Liver (tissue), 9 donors: ENCODE data around the gene THY1. TPM values are rescaled to one million over a fixed set of nuclear protein-coding genes. Genes with fewer than 3 reads are reported as not detected.

Experiments
- DNase-seq: peaks from one replicate; pipeline ENCODE4 v3.0.0-alpha.2; 2017; ENCODE audit warnings: low spot score
- H3K27ac ChIP-seq, 2 donors: one replicate each; pipeline ENCODE4 v1.7.0; 2013; ENCODE audit warnings: inconsistent platforms in 2 of 2, low read length in 2 of 2, control low read depth in 1 of 2, low read depth in 1 of 2, mild to moderate bottlenecking in 1 of 2
- H3K27me3 ChIP-seq, 4 donors: one replicate each; pipeline versions ENCODE4 v1.6.1 to v1.7.0; 2013; ENCODE audit warnings: low read length in 3 of 4, inconsistent platforms in 1 of 4, mild to moderate bottlenecking in 1 of 4, moderate library complexity in 1 of 4; ENCODE audit not compliant: control insufficient read depth in 4 of 4, insufficient read depth in 4 of 4
- H3K36me3 ChIP-seq, 4 donors: one replicate each; pipeline versions ENCODE4 v1.6.1 to v1.7.0; 2013; ENCODE audit warnings: low read length in 3 of 4, mild to moderate bottlenecking in 3 of 4, low read depth in 1 of 4, moderate library complexity in 1 of 4; ENCODE audit not compliant: control insufficient read depth in 4 of 4, insufficient read depth in 3 of 4
- H3K4me1 ChIP-seq, 4 donors: one replicate each; pipeline versions ENCODE4 v1.6.1 to v1.7.0; 2013; ENCODE audit warnings: low read length in 3 of 4, mild to moderate bottlenecking in 3 of 4, moderate library complexity in 1 of 4; ENCODE audit not compliant: control insufficient read depth in 4 of 4, insufficient read depth in 4 of 4
- H3K4me3 ChIP-seq, 3 donors: one replicate each; pipeline versions ENCODE4 v1.6.1 to v1.7.0; 2013; ENCODE audit warnings: low read length in 3 of 3, control low read depth in 1 of 3, low read depth in 1 of 3, mild to moderate bottlenecking in 1 of 3
- H3K9ac ChIP-seq, 2 donors: one replicate each; pipeline ENCODE4 v1.7.0; 2013; ENCODE audit warnings: low read length in 2 of 2, mild to moderate bottlenecking in 2 of 2, moderate library complexity in 2 of 2, control low read depth in 1 of 2, low read depth in 1 of 2
- H3K9me3 ChIP-seq, 4 donors: one replicate each; pipeline versions ENCODE4 v1.6.1 to v1.7.0; 2013; ENCODE audit warnings: low read length in 3 of 4; ENCODE audit not compliant: control insufficient read depth in 4 of 4
- CTCF ChIP-seq: fragments of 150-350 bp; IDR thresholded peaks from 2 replicates; pipeline ENCODE4 v1.5.1; 2017; ENCODE audit warnings: improper control_type of control experiment, low read depth, low read length; ENCODE audit not compliant: missing input control
- FOXA2 ChIP-seq: IDR thresholded peaks from 2 replicates; pipeline ENCODE4 v1.6.1; 2016; ENCODE audit warnings: antibody characterized with exemption
- HNF4A ChIP-seq, 2 donors: conservative IDR thresholded peaks; 2 replicates each; pipeline ENCODE4 v1.6.1; 2016; ENCODE audit warnings: antibody characterized with exemption in 2 of 2, mild to moderate bottlenecking in 2 of 2
- HNF4G ChIP-seq: IDR thresholded peaks from 2 replicates; pipeline ENCODE4 v1.6.1; 2016; ENCODE audit warnings: antibody characterized with exemption
- JUND ChIP-seq, 2 donors: IDR thresholded peaks; 2 replicates each; pipeline ENCODE4 v1.6.1; 2016; ENCODE audit warnings: antibody characterized with exemption in 2 of 2
- NR2F2 ChIP-seq: IDR thresholded peaks from 2 replicates; pipeline ENCODE4 v1.6.1; 2016; ENCODE audit warnings: antibody characterized with exemption
- RXRA ChIP-seq, 2 donors: IDR thresholded peaks; 2 replicates each; pipeline ENCODE4 v1.6.1; 2017 to 2018; ENCODE audit warnings: antibody characterized with exemption in 2 of 2, mild to moderate bottlenecking in 1 of 2
- SP1 ChIP-seq: IDR thresholded peaks from 2 replicates; pipeline ENCODE4 v1.6.1; 2018; ENCODE audit warnings: antibody characterized with exemption, mild to moderate bottlenecking
- TAF1 ChIP-seq: conservative IDR thresholded peaks from 2 replicates; pipeline ENCODE4 v1.6.1; 2016; ENCODE audit warnings: antibody characterized with exemption, mild to moderate bottlenecking
- YY1 ChIP-seq: IDR thresholded peaks from 2 replicates; pipeline ENCODE4 v1.6.1; 2016; ENCODE audit warnings: antibody characterized with exemption, mild to moderate bottlenecking
- ZBTB33 ChIP-seq: IDR thresholded peaks from 2 replicates; pipeline ENCODE4 v1.6.1; 2016; ENCODE audit warnings: antibody characterized with exemption
- WGBS: extraction: QIAGEN DNeasy Blood & Tissue Kit; methylation state at CpG from one replicate; pipeline ENCODE4 v1.1.7; 2013; 5-methylcytosine and 5-hydroxymethylcytosine counted together
- polyA plus RNA-seq, 2 donors: library from polyadenylated mRNA; stranded (reverse) in 1 of 2; unstranded in 1 of 2; fragments of 200-250 nt in 1 of 2; fragments of >200 nt in 1 of 2; fragmentation: Nextera tagmentation in 1 of 2; extraction: Ambion mirVana in 1 of 2; gene quantifications; one replicate each; pipeline versions ENCODE4 v1.2.1 to v1.2.3, GENCODE V29; 2013 to 2015
- total RNA-seq, 2 donors: library from RNA; depleted of rRNA; stranded (reverse); fragments of >200 nt; gene quantifications; one replicate each; pipeline ENCODE4 v1.2.3, GENCODE V29; 2014
- TF ChIP-seq, protein P1 (sequence below): IDR thresholded peaks from 2 replicates; pipeline ENCODE4 v1.6.1; 2016; ENCODE audit warnings: antibody characterized with exemption
- TF ChIP-seq, protein P2 (sequence below): IDR thresholded peaks from 2 replicates; pipeline ENCODE4 v1.6.1; 2016; ENCODE audit warnings: antibody characterized with exemption
- donor health status: healthy.
- donor health status: healthy.
- donor health status: healthy.
- donor health status: healthy.
- donor health status: healthy.

Gene THY1
- total and polyA plus RNA-seq, 4 donors: 0.51 to 5.1 (median 1.1) TPM

GRCh38 chr11:119421351-119421750, 1.6 kb downstream of the THY1 start (continued):
- TF ChIP-seq ZBTB33: no peak
- TF ChIP-seq CTCF: no peak

DNA sequence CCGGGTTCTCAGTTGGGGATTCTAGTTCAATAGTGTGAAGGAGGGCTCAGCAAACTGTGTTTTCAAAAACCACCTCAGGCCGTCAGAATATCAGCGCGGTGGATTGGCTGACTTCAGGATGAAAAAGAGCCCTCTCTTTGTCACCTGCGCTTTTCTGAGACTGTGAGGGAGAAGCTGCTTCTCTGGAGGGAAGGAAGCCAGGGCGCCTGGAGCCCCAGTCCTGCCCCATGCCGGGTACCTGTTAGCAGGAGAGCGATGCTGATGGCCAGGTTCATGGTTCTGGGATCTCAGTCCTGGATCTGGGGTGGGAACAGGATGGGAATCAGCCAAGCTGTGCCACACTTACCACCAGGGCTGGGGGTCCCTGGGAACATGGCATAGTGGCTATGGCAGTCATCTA, 2.3 kb downstream of the THY1 start:
- Histone ChIP-seq H3K4me1 (peaks cover 0 to 4% (median under 1%) of the 10 kb centered on the region in 4 donors), H3K27me3 (peaks cover 0 to 6% (median 1%) of the 10 kb centered on the region in 4 donors), H3K36me3 (no peaks in the 10 kb centered on the region), H3K4me3 (no peak overlapping the region), H3K9me3 (no peaks in the 10 kb centered on the region), H3K27ac (no peak overlapping the region), H3K9ac (no peak overlapping the region)
- 87% methylated on average over 8 of the region's 8 CpGs for WGBS
- DNase-seq: no peak
- TF ChIP-seq, protein P1, sequence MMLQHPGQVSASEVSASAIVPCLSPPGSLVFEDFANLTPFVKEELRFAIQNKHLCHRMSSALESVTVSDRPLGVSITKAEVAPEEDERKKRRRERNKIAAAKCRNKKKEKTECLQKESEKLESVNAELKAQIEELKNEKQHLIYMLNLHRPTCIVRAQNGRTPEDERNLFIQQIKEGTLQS: no peak
- TF ChIP-seq SP1: no peak
- TF ChIP-seq FOXA2: no peak
- no peak for TF ChIP-seq ZBTB33
- TF ChIP-seq HNF4G: no peak
- no peak for TF ChIP-seq YY1
- TF ChIP-seq NR2F2: no peak

GRCh38 chr11:119419834-119420492, 3.0 kb downstream of the THY1 start:
- no peak for DNase-seq
- H3K27ac ChIP-seq: no peak overlapping the region
- H3K27me3 ChIP-seq: peaks cover 0 to 6% (median 1%) of the 10 kb centered on the region in 4 donors
- H3K9ac ChIP-seq: no peak overlapping the region
- no peak overlapping the region for H3K4me3 ChIP-seq
- H3K4me1 ChIP-seq: peaks cover 0 to 4% (median under 1%) of the 10 kb centered on the region in 4 donors
- H3K9me3 ChIP-seq: no peaks in the 10 kb centered on the region
- 86% methylated on average over 18 of the region's 18 CpGs for WGBS
- H3K36me3 ChIP-seq: no peaks in the 10 kb centered on the region
- no peak for TF ChIP-seq NR2F2
- no peak for TF ChIP-seq ZBTB33
- no peak for TF ChIP-seq JUND (IDR thresholded peaks at IDR 0.05)
- TF ChIP-seq YY1: no peak
- TF ChIP-seq RXRA (IDR thresholded peaks at IDR 0.05): no peak
- TF ChIP-seq, protein P2, sequence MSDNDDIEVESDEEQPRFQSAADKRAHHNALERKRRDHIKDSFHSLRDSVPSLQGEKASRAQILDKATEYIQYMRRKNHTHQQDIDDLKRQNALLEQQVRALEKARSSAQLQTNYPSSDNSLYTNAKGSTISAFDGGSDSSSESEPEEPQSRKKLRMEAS: no peak
- no peak for TF ChIP-seq SP1
- no peak for TF ChIP-seq TAF1
- no peak for TF ChIP-seq HNF4A (conservative IDR thresholded peaks at IDR 0.05)
- TF ChIP-seq, protein P1: no peak
- no peak for TF ChIP-seq CTCF
